GM19324 (cell line): ENCODE measurements around the gene PTPRN2.

Experiments used
- ATAC-seq: cut with Tn5 transposase; IDR thresholded peaks from one replicate; pipeline ENCODE4 v1.9.1; 2021; ENCODE audit warnings: mild to moderate bottlenecking, moderate library complexity; ENCODE audit not compliant: unreplicated experiment, low FRiP score

Gene PTPRN2

GRCh38 chr7:158449942-158450341, 137.7 kb downstream of the PTPRN2 start:
- no peak for ATAC-seq

- no peak for ATAC-seq
Observed at GRCh38 chr7:158449266-158449665, 138.4 kb downstream of the PTPRN2 start.

- no peak for ATAC-seq
Observed at GRCh38 chr7:158448430-158449100, 139.1 kb downstream of the PTPRN2 start.

GRCh38 chr7:158447506-158448171, 140.0 kb downstream of the PTPRN2 start:
- no peak for ATAC-seq

DNA sequence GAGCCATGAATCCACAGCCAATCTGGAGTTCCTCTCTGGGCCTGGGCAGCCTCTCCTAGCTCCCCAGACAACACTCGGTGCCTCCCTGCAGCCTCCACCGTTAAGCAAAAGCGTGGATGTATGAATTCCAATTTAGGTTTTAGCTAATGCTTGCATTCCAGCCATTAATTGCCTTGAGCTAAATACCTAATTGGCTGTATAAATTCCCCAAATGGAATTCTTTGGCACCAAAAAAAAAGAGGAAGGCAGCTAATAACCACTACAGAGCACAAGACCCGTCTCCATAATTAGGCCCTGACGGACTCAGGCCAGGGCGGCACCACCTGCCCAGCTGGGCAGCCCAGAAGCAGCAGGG, 140.5 kb downstream of the PTPRN2 start:
- no peak for ATAC-seq

DNA sequence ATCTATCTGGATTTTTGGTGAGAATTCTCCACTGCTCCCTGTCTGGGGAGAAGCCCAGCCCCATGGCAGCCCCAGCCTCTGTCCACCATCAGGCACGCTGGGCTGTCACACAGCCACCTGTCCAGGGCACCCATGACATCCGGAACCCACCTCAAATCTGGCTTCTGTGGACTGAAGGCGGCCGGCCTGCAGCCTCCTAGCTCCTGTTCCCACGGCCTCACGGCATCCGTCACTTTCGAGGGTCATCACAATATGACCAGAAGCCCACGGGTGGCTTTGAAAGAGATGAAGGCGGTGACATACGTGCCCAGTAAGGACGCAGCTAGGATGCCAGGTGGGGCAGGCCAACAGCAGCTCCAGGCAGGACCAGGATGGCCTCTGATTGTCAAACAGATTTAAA, 140.9 kb downstream of the PTPRN2 start:
- ATAC-seq: no peak

- ATAC-seq: no peak
Observed at GRCh38 chr7:158446281-158446680, 141.3 kb downstream of the PTPRN2 start.

GRCh38 chr7:158445421-158446175, 142.0 kb downstream of the PTPRN2 start:
- no peak for ATAC-seq

GRCh38 chr7:158444501-158445420, 142.9 kb downstream of the PTPRN2 start:
- ATAC-seq: no peak

GRCh38 chr7:158443688-158444483, 143.7 kb downstream of the PTPRN2 start:
- ATAC-seq: no peak

DNA sequence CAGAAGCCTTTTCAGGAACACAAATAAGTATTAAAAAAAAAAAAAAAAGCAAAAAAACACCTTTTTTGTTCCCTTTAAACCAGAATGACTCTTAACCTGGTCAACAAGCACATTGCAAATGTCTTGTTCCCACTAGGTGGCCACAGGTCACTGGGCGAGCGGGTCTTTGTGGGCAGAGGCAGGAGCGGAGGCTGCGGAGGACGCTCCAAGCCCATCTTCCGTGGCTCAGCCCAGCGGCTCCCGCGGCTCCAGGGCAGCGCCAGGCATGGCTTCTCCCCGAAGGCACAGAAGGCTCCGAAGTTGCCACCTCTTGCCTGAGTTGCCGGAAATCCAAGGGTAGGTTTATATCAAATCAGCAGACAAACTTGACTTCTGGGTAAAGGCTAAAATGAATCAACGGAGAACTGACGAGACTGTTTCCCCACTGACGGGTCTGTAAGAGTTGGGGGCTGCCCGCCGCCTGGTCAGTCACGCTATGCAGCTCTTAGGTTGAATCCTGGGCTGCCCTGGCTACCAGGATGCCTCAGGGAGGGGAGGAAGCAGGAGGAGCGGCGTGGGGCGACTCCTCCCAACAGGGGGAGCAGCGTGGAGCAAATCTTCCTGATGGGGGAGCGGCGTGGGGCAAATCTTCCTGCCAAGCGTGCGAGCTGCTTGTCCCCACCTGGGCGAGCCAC, 144.5 kb downstream of the PTPRN2 start:
- no peak for ATAC-seq

DNA sequence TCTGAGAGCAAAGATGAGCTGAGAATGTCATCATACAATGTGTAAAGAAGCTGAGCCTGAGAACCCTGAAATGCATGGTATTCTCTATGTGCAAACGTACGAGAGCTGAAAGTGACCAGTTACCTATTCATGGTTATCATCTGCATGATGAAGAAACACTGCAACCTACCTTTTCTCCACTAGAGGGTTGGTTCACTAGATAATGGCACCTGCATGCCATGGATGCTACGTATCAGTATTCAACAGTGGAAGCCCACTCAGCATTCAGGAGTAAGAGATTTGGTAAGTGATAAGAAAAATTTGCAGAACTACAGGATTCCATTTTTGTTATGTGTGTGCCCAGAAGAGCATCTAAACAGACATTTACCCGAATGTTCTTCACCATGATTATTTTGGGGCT, 145.4 kb downstream of the PTPRN2 start:
- ATAC-seq: no peak

- no peak for ATAC-seq
Observed at GRCh38 chr7:158439035-158439434, 148.6 kb downstream of the PTPRN2 start.

GRCh38 chr7:158432369-158433341, 155.0 kb downstream of the PTPRN2 start:
- no peak for ATAC-seq

DNA sequence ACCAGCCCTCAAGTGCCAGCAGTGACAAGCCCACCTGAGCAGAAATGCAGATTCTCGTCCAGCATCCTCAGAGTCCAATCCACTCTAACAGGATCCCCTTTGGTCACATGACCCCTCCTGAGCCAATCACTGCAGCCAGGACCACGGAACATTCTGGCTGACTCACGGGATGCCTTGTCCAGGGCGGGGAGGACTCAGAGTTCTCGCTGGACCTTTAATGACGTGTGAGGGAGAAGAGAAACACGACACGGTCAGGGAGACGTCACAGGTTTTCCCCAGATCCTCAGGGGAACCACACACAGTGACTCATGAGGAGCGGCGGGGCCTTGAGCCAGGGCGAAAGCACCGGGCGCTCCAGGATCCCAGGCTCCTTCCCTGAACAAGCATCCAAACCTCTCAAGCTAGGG, 155.7 kb downstream of the PTPRN2 start:
- ATAC-seq: no peak

DNA sequence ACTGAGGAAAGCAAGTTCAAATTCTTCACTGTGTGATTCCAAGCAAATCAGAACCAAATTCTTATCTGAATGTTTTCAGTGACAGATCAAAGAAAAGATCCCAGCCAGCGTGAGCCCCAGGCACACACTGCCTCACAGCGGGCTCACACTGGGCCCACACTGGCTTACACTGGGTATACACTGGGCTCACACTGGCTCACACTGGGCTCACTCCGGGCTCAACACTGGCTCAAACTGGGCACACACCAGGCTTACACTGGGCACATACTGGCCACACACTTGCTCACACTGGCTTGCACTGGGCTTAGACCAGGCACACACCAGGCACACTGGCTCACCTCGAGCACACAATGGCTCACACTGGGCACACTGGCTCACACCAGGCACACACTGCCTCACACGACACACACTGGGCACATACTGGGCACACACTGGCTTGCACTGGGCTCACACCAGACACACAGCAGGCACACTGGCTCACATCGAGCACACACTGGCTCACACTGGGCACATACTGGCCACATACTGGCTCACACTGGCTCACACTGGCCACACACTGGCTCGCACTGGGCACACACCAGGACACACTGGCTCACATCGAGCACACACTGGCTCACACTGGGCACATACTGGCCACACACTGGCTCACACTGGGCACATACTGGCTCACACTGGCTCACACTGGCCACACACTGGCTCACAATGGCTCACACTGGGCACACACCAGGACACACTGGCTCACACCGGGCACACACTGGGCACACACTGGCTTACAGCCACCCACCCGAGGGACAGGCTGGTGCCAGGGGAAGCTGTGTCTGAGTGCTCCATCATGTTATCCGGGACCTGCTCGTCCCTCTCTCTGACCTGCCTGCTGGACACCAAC, 156.3 kb downstream of the PTPRN2 start:
- ATAC-seq: no peak
